GM18867 (cell line): ENCODE data around the gene ZNF148.
A peak's percentile ranks its signal among the peaks of the same experiment; 100 is the strongest.

ENCODE experiments used
- ATAC-seq: cut with Tn5 transposase; IDR thresholded peaks from one replicate; pipeline ENCODE4 v1.9.1; 2021; ENCODE audit warnings: mild to moderate bottlenecking, moderate library complexity; ENCODE audit not compliant: unreplicated experiment

Gene ZNF148

DNA sequence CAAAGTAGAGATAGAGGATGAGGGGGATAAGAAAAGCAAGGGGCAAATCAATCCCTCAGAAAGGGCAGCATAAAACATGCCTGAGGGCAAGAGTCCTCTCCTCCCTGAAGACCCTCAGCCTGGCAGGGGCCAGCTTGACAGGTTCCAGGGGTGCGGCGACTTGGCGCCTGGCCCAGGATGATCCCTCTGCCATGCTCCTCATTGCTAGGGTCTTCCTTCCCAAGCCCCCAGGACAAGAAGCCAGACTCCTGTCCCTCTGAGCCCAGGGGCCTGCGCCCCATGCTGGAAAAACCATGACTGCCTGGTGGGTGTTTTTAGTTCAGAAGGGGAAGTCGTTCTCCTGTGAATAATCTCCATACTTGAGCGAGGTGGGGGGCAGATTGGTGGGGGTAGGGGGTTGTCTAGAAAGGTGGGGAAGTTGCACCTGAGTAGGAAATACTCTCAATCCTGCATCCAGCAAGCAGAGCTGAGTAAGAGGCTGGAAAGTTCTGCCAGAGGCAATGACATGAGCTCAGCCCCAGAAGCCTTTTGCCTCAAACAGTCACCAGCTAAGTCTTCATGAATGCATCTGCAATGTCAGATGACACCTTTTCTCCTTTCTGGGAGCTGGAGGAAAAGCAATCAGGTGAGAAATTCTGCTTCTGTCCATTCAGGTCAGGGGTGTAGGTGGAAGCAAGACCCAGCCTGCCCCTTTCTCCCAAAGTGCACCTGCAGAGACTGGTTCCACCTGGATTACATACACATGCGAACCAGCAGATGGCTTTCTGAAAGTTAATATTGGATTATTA lies 180.9 kb downstream of the ZNF148 start:
- no peak for ATAC-seq

DNA sequence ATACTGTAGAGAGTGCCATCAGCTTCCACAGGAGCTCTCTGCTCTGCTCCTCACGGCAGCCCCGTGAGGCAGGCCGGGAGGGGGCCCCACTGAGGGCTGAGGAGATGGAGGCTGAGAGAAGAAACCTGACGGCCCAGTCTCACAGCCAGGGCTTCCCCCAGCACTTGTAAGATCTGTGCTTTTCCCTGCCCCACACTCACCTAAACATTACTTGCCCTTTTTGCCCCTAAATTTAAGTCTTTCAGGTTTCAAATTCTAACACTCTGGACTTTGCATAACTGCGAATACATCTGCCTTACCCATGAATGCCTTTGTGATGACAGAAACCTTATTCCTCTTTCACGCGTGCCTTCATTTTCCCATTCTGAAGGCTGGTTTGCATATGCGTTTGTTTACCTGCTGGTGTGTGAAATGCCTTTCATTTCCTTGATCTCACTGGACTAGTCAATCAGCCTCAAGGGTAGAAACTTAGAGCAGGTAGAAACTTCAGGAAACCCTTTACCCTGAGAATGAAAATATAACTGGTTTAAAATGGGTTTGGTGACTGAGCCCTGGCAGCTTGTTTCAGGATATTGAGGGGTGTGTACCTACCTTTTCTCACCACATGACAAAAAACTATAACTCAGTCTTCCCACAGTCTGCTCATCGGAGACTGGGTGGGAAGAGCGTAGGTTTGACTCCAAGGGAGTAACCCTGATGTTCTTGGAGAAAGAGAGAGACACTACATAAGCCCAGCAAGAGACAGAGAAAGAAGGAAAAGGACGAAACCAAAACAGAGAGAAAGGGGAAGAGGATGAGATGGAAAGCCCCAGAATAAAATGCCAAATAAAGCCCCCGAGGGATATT lies 182.7 kb downstream of the ZNF148 start:
- peak; percentile 66 for ATAC-seq

DNA sequence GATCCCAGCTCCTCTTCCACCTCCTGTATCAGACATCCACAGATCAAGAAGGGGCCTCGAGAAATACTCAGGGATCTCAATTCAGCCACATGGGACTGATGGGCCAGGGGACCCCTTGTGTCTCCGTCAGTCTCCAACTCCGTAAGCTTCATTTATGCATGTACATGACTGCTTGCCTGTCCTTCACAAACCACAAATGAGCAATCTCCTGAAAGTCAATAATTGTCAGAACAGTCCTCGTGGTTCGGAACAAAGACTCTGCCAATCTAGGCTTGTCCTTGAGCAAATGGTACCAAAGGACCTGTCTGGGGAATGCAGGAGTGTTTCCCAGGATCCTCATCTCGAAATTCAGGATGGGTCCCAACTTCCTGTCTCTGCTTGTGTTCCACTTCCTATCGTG lies 183.4 kb downstream of the ZNF148 start:
- peak; percentile 7 for ATAC-seq

DNA sequence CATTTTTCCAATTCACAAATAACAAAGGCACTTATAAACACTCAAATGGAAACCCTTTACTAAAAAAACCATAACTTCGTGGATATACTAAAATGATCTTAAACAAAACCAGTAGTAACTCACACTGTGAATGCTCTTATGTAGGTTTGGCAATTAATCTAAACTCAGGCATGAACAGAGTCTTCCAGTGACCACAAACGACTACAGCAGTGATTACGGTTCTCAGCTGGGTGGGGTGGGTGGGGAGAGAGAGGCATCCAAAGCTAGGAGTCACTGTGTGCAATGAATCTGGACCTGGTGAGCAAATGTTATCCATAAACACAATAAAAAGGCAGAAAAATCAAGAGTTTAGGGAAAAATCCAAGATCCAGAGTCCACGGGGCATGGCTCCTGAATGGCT lies 183.9 kb downstream of the ZNF148 start:
- no peak for ATAC-seq

DNA sequence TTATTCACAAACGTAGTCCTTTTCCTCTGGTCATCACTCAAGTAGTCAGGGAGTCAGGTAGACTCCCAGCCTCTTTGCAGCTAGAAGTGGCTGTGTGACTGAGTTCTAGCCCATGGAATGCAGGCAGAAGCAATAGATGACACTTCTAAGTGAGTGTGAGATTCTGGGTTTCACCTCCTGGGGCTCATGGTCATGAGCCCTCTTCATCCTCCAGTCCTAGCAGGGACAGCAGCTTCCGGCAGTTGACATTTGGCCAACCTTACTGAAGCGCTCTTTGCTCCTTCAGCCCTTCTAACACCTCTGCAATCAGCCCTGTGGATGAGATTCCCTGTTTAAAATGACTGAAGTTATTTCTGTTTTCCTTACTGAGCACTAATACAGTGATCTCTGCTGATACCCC lies 184.3 kb downstream of the ZNF148 start:
- ATAC-seq, result no peak

DNA sequence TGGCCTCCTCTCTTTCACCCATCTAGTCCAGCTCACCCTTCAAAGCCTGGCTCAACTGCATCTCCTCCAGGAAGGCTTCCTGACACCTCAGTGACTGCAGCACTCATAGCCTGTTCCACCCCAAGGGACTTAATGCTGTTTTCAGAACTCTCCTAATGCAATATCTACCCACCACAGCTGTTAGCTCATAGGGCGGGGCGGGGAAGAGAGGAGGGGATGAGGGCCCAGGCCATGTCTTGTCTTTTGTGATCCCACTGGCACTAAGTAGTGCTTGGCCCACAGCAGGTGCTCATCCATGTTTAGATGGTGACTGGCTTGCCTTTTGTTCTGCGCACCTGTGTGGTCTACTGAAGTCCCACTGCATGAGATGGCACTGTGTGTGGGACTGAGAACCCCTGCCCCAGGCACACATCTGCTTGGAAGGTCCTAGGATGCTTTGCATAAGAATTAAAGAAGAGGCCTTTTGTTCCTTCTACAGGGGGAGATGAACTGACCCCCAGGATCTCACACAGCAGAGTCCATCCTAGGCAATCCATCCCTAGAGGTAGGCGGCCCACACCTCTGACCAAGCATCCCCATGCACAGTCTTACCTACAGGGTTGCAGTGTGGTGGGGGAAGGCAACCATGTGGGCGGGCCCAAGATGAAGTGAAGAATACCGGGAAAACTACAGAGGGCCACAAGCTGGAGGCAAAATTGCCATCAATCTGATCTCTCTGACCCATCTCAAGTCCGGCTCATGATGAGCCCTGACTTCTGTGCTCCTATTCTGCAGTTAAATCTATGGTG lies 185.6 kb downstream of the ZNF148 start:
- no peak for ATAC-seq

DNA sequence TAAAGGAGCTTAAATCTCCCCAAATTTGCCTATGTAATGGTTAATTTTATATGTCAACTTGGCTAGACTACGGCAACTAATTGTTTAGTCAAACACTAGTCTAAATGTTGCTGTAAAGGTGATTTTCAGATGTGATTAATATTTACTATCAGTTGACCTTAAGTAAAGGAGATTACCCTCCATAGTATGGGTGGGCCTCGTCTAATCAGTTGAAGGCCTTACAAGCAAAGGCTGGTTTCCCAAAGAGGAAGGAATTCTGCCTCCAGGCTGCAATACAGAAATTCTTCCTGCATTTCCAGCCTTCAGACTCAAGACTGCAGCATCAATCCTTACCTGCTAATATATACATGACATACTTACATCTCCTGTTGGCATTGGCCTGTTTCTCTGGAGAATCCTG lies 186.2 kb downstream of the ZNF148 start:
- no peak for ATAC-seq

DNA sequence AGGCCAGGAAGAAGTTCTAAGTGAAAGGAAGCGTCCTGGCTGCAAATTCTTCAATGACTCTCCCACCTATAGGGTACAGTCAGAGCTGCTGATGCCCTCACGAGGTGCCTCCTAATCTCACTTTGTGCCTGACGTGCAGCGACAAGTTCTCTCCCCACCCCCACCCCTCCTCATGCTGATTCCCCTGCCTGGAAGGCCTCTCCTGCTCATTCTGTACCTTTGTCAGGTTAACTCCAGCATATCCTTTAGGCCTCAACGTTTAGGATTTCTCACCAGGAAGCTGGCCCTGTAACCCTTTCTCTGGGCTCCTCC lies 187.6 kb downstream of the ZNF148 start:
- no peak for ATAC-seq

DNA sequence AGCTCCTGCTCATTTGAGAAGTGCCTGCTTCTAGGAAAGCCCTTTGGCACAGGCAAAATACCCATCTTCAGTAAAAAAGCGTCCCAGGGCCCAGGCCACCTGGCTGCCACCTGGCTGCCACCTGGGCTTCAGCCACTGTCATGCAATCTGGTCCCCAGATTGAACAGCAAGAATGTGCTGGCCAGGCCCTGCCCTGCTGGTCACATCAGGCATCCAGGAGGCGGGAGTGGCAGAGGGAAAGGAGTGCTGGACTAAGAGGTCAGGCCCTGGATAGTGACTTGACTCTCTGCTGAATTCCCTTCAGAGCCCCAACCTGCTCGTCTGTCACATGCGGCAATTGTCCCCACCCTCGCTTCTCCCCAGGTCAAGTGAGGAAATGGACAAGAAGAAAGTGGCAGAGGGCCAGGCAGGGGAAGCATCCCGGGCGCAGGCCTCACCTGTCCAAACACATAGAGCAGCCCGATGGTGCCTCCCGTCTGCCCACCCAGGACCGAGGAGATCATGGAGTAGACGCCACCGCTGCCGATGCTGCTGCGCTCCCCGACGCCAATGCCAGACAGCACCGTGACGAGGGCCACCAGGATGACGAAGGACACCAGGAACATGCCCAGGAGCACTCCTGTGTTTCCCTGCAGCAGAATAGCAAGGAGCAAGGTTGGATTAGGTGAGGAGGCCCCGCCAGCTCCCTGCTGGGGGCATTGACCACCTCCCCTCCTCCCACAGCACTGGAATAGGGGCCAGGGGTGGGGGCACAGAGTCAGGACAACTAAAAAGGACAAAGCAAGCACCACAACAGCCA lies 188.1 kb downstream of the ZNF148 start:
- no peak for ATAC-seq

DNA sequence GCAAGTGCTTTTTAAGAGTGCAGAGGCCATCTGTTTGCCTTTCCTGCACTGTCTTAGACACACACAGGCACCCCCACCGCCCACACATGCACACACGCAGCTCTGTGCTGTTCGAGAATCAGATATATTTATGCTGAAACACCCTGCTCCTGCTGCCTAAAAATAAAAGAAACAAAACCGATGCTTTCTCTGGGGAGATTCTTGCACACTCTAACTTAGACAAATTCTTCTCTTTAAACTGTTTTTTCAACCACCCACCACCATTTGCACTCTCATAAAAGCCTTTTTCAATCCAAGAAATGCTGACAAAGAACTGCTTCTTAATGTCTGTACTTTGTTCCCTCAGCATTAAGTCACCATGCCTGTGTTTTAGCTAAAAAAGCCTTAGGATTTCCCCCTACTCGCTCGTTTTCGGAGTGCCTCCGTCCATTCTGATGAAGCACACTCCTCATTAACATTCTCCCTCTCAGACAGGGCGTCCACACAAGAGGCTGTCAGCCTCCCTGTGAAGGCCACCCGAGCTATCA lies 188.8 kb downstream of the ZNF148 start:
- ATAC-seq, result peak; percentile 70

DNA sequence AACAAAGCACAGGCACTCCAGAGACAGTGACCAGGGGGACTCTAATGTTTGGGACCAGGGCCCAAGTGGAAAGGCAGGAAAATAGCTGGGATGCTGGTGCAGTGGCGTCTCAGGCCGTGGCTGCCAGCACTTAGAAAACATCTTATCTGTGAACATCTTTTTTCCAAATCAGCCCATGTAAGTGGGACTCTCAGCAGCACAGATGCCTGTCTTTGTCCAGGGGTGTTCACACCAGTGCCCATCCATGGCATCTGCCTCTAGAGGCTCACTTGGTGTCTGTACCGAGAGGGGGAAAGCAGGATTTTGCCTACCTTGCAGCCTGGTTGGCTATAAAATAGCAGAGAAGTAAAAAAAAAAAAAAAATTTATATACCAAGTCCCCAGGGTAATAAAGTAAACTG lies 189.3 kb downstream of the ZNF148 start:
- ATAC-seq, result peak; percentile 26

DNA sequence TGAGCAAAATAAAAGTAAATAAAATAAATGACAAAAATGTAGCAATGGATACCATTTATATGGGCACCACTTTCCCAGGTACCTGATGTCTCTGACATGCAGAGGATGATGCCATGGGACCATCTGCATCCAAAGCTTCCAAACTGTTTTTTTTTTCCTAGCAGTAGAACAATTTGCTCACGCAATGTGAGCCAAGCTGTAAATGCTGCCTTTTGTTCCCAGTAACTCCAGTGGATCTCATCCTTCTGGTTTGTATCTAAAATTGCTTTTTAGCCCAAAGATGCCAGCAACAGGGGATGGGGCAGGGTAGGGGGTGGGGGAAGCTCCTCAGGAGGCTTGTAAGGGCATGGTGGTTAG lies 195.3 kb downstream of the ZNF148 start:
- no peak for ATAC-seq

DNA sequence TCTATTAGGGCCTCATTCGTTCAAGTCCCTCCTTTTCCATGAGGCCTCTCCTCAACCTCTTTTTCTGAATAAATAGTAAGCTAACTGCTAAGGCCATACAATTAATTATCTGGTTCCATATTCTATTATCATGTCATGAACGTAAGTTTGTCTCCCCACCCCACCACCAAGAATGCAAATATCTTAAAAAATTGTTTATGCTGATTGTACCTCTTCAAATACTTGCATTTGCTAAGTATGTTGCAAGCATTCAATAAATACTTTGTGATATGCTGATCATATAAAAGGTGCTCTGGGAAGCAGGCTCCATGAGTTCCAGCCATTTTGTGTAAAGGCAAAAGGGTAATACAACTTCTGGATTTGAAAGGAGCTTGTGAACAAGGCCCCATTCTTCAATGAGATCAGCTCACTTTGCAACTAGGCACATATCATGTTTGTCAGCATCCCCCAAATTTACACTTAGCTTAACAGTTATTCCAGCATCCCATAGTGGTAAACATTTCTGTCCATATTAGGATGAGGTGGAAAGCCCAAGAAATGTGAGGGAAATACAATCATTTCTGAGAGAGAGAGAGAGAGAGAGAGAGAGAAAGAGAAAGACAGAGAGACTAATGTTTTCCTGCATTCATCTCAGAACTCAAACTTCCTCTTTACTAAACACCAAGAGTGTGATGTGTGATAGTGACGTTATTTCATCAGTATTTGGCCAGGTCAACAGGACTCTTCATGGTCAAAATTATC lies 195.8 kb downstream of the ZNF148 start:
- ATAC-seq, result peak; percentile 75

DNA sequence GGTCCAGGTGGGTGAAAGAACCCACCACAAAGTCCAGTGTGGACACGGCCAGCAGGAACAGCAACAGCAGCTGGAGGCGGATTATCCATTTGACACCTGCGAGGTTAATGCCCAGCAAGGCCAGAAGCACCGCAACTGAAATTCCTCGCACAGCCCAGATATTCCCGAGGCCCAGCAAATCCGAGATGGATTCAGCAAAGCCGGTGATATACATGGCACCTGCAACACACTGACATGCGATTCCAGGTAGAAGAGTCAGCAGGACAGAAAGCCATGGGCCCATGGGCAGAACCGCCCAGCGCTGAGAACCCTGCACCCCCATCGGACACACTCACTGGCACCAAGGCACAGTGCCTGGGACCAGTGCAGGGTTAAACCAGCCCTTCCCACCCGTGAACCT lies 197.4 kb downstream of the ZNF148 start:
- no peak for ATAC-seq
